IMR-90 (cell line): Measurements from ENCODE around the gene HTR2B. TPM values are rescaled to one million over a fixed set of nuclear protein-coding genes. Genes with fewer than 3 reads are reported as not detected.

Experiments
- ATAC-seq: fragments of 200-7000 bp; cut with Tn5 transposase; 2 replicates; pipeline ENCODE4 v1.9.1; 2020; ENCODE audit warnings: low read depth, mild to moderate bottlenecking, moderate library complexity
- BruUV-seq: library from RNA; stranded (reverse); fragments of 400-500 nt; replicated peaks from 2 replicates; lab custom pipeline; 2021; lab: Mats Ljungman, UMichigan
- CTCF ChIA-PET: fragments of 300-600 bp; formaldehyde crosslinking; extraction: SDS; loops from one replicate; lab custom pipeline; 2021; ENCODE audit warnings: antibody characterized with exemption; lab: Yijun Ruan, JAX
- POLR2A ChIA-PET: fragments of 300-600 bp; sonication (Branson Sonifier 250); formaldehyde crosslinking; loops from one replicate; lab custom pipeline; 2022; ENCODE audit warnings: antibody characterized with exemption; ENCODE audit not compliant: unreplicated experiment; lab: Charles Lee
- DNase-seq: peaks from one replicate; pipeline ENCODE4 v3.0.0; 2013
- H2AFZ ChIP-seq: replicated peaks from 2 replicates; pipeline ENCODE3; 2013; ENCODE audit warnings: low read length, mild to moderate bottlenecking; ENCODE audit not compliant: poor library complexity
- H2AK5ac ChIP-seq: 2 replicates; pipeline ENCODE4 v1.6.1; 2013; ENCODE audit warnings: low read depth, low read length, inconsistent platforms
- H2AK9ac ChIP-seq: replicated peaks from 2 replicates; pipeline ENCODE3; 2013; ENCODE audit warnings: mild to moderate bottlenecking, low read depth, low read length, moderate library complexity; ENCODE audit not compliant: poor library complexity
- H2BK120ac ChIP-seq: 2 replicates; pipeline ENCODE4 v1.6.1; 2013; ENCODE audit warnings: low read depth, low read length, inconsistent platforms
- H2BK15ac ChIP-seq: 3 replicates; pipeline ENCODE4 v1.6.1; 2013; ENCODE audit warnings: low read depth, low read length, inconsistent platforms
- H2BK20ac ChIP-seq: 2 replicates; pipeline ENCODE4 v1.6.1; 2013; ENCODE audit warnings: low read depth, mild to moderate bottlenecking, inconsistent platforms, low read length, moderate library complexity
- H2BK5ac ChIP-seq: 2 replicates; pipeline ENCODE4 v1.6.1; 2013; ENCODE audit warnings: mild to moderate bottlenecking, low read depth, low read length, inconsistent platforms; ENCODE audit not compliant: poor library complexity, severe bottlenecking
- H3K14ac ChIP-seq: replicated peaks from 2 replicates; pipeline ENCODE4 v1.6.1; 2013; ENCODE audit warnings: low read depth, low read length, inconsistent platforms
- H3K18ac ChIP-seq: 2 replicates; pipeline ENCODE4 v1.6.1; 2013; ENCODE audit warnings: low read depth, low read length, control low read depth
- H3K23ac ChIP-seq: 2 replicates; pipeline ENCODE4 v1.6.1; 2013; ENCODE audit warnings: low read depth, low read length, inconsistent platforms
- H3K27ac ChIP-seq: 2 replicates; pipeline ENCODE4 v1.5.1; 2013; ENCODE audit warnings: mild to moderate bottlenecking, control low read depth, low read length; ENCODE audit not compliant: insufficient read depth
- H3K27me3 ChIP-seq: 2 replicates; pipeline ENCODE4 v1.6.1; 2013; ENCODE audit warnings: low read length; ENCODE audit not compliant: control insufficient read depth, insufficient read depth
- H3K36me3 ChIP-seq: 2 replicates; pipeline ENCODE4 v1.6.1; 2013; ENCODE audit warnings: low read length, mixed read lengths; ENCODE audit not compliant: control insufficient read depth, insufficient read depth
- H3K4ac ChIP-seq: 2 replicates; pipeline ENCODE4 v1.6.1; 2013; ENCODE audit warnings: low read depth, low read length, inconsistent platforms
- H3K4me1 ChIP-seq: 2 replicates; pipeline ENCODE4 v1.6.1; 2013; ENCODE audit warnings: low read length, mixed read lengths; ENCODE audit not compliant: control insufficient read depth, insufficient read depth
- H3K4me2 ChIP-seq: 2 replicates; pipeline ENCODE4 v1.6.1; 2013; ENCODE audit warnings: low read depth, mild to moderate bottlenecking, control low read depth, low read length, moderate library complexity
- H3K4me3 ChIP-seq: 2 replicates; pipeline ENCODE4 v1.5.1; 2013; ENCODE audit warnings: low read depth, mild to moderate bottlenecking, control low read depth, low read length, moderate library complexity; ENCODE audit not compliant: insufficient read depth
- H3K56ac ChIP-seq: 2 replicates; pipeline ENCODE4 v1.6.1; 2013; ENCODE audit warnings: low read length, inconsistent platforms; ENCODE audit not compliant: insufficient read depth; ENCODE audit errors: extremely low read depth
- H3K79me1 ChIP-seq, 2 experiments: 2 replicates each; pipeline ENCODE4 v1.6.1; 2013; ENCODE audit warnings: low read length in 2 of 2, inconsistent platforms in 1 of 2, low read depth in 1 of 2
- H3K9ac ChIP-seq: 2 replicates; pipeline ENCODE4 v1.6.1; 2013; ENCODE audit warnings: low read depth, low read length, control low read depth
- H3K9me1 ChIP-seq: 2 replicates; pipeline ENCODE4 v1.6.1; 2013; ENCODE audit warnings: low read length, inconsistent platforms; ENCODE audit not compliant: insufficient read depth
- H3K9me3 ChIP-seq: 2 replicates; pipeline ENCODE4 v1.6.1; 2013; ENCODE audit warnings: low read length; ENCODE audit not compliant: control insufficient read depth, insufficient read depth
- H4K20me1 ChIP-seq: 2 replicates; pipeline ENCODE4 v1.6.1; 2013; ENCODE audit warnings: low read length, inconsistent platforms; ENCODE audit not compliant: insufficient read depth
- H4K5ac ChIP-seq: 2 replicates; pipeline ENCODE4 v1.6.1; 2013; ENCODE audit warnings: mild to moderate bottlenecking, low read depth, low read length, control low read depth
- H4K8ac ChIP-seq, 2 experiments: 2 replicates each; pipeline ENCODE4 v1.6.1; 2013; ENCODE audit warnings: low read depth in 2 of 2, low read length in 2 of 2, control low read depth in 1 of 2, inconsistent platforms in 1 of 2
- H4K91ac ChIP-seq: 2 replicates; pipeline ENCODE4 v1.6.1; 2013; ENCODE audit warnings: low read depth, low read length, inconsistent platforms; ENCODE audit not compliant: insufficient read depth
- BHLHE40 ChIP-seq: fragments of 150-350 bp; IDR thresholded peaks from 2 replicates; pipeline ENCODE4 v1.6.1; 2016; ENCODE audit warnings: mild to moderate bottlenecking, low read depth, low read length
- CEBPB ChIP-seq: IDR thresholded peaks from 2 replicates; pipeline ENCODE4 v1.6.1; 2012; ENCODE audit warnings: low read depth, low read length, improper control_type of control experiment
- FOS ChIP-seq: fragments of 150-350 bp; IDR thresholded peaks from 2 replicates; pipeline ENCODE4 v1.6.1; 2016; ENCODE audit warnings: low read depth, low read length
- NFE2L2 ChIP-seq: fragments of 150-350 bp; IDR thresholded peaks from 2 replicates; pipeline ENCODE4 v1.6.1; 2016; ENCODE audit warnings: low read depth, mild to moderate bottlenecking, low read length
- RAD21 ChIP-seq: IDR thresholded peaks from 2 replicates; pipeline ENCODE4 v1.6.1; 2012; ENCODE audit warnings: low read length, improper control_type of control experiment
- RCOR1 ChIP-seq: IDR thresholded peaks from 2 replicates; pipeline ENCODE4 v1.6.1; 2012; ENCODE audit warnings: mild to moderate bottlenecking, low read length, improper control_type of control experiment; ENCODE audit not compliant: insufficient replicate concordance
- WGBS, 2 experiments: methylation state at CpG; one replicate each; pipeline versions ENCODE4 v1.1.5 to v1.1.7; 2013; ENCODE audit warnings: missing lambda C conversion rate in 2 of 2; ENCODE audit not compliant: insufficient read length in 1 of 2; ENCODE audit errors: extremely low coverage in 2 of 2; 5-methylcytosine and 5-hydroxymethylcytosine counted together
- dilution Hi-C: fragments of 300-500 bp; cut with HindIII; formaldehyde crosslinking; loops from one replicate; pipeline ENCODE4 v1.14.3; 2018; ENCODE audit warnings: low sequenced_read_pairs; ENCODE audit not compliant: unreplicated experiment
- in situ Hi-C: fragments of 300-500 bp; cut with MboI; formaldehyde crosslinking; loops from 3 replicates; pipeline ENCODE4 v1.14.3; 2019; ENCODE audit warnings: low sequenced_read_pairs, inconsistent platforms, mixed read lengths
- intact Hi-C: fragments of 100-400 bp; cut with micrococcal nuclease; formaldehyde crosslinking; loops from 2 replicates; pipeline ENCODE4 v1.10.0; 2022
- polyA plus RNA-seq, 3 experiments: library from polyadenylated mRNA; depleted of rRNA; stranded (reverse); fragments of >200 nt; gene quantifications; 2 replicates each; pipeline ENCODE4 v1.2.3, GENCODE V29; 2012; ENCODE audit warnings: low replicate concordance in 1 of 3
- total RNA-seq: library from RNA; depleted of rRNA; stranded (reverse); fragments of >200 nt; gene quantifications from 2 replicates; pipeline ENCODE4 v1.2.3, GENCODE V29; 2012

The HTR2B gene
- total and polyA plus RNA-seq, 2 of the 4 experiments (the other 2 are of a cell fraction), result 0.26 to 0.72 TPM

DNA sequence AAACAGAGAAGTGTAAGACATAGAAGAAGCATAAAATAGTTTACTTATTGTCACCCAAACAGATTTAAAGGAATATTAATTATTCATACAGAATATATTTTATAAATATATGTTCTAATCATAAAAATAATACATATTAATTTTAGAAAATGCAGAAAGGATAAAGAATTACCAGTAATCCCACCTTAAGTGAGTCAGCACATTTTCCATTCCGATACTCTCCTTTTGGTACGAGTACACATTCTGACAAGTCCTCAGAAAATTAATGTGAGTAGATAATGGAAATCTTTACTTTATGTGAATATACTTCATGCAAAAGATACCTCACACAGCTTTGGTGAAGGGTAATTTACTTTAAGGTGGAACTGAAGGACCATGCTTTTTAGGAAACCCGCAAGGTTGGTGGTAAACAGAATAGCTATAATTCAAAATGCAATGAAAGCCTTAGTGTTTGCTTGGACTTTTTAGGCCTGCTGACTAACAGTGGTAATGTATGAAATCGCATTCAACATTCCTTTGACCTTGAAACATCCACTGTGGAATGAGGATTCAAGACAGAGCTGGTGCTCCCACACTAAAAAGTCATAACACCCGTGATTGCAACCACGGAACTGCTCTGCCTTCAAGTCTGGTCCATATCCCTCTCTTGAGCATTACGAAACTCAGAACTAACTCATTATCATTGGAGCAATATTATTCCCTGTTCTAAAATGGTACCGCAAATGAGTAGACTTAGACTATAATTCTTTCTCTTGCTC, 28.1 kb upstream of the HTR2B start:
- peak; percentile 86 for DNase-seq
- in situ Hi-C loops, result no loop called here
- CTCF ChIA-PET, result interaction anchor here (0.6 to 0.7 kb wide), 2 partner anchors 12 to 41 kb away, joined by 3 to 4 read pairs; no protein-coding TSS in a partner anchor
- POLR2A ChIA-PET, result no interaction called here
- Histone ChIP-seq H3K36me3 (peaks cover 9% of the 10 kb centered on the region), H3K4me3 (no peak overlapping the region), H2BK20ac (0 out of 2 replicates have a peak overlapping the region, but pooled peaks have one; percentile 39), H3K79me1 (peaks cover 7 to 20% of the 10 kb centered on the region in 2 experiments; a peak in 3 of 4 replicates), H3K4me2 (peak overlapping the region; percentile 17; the same call in 1 of the 2 replicates), H3K27me3 (no peaks in the 10 kb centered on the region), H4K5ac (no peak overlapping the region), H2BK15ac (peak overlapping the region; percentile 0; the same call in 1 of the 3 replicates), H3K9ac (no peak overlapping the region), H3K9me1 (0 out of 2 replicates have a peak, but pooled peaks cover 4% of the 10 kb centered on the region), H3K56ac (no peak overlapping the region), H2BK5ac (peak overlapping the region; percentile 79), H3K14ac (0 out of 2 replicates have a peak overlapping the region, but pooled peaks have one; percentile 1), H3K4ac (peak overlapping the region; percentile 39; the same call in 1 of the 2 replicates), H4K20me1 (no peaks in the 10 kb centered on the region), H3K27ac (peak overlapping the region; percentile 47; the same call in 1 of the 2 replicates), H2AK9ac (no peak overlapping the region), H2AFZ (no peak overlapping the region), H3K18ac (peak overlapping the region; percentile 57; the same call in 1 of the 2 replicates), H3K23ac (0 out of 2 replicates have a peak overlapping the region, but pooled peaks have one; percentile 1), H2BK120ac (peak overlapping the region; percentile 65; the same call in 1 of the 2 replicates), H3K4me1 (peaks cover 2% of the 10 kb centered on the region; the same call in 1 of the 2 replicates), H4K91ac (no peak overlapping the region; the same call in 1 of the 2 replicates), H4K8ac (peak overlapping the region in 1 of 2 experiments; percentile 67; a peak in 2 of 4 replicates), H3K9me3 (no peaks in the 10 kb centered on the region), H2AK5ac (no peak overlapping the region)
- peak; percentile 90 for ATAC-seq
- no TSS peak for BruUV-seq
- no CpG with 5 or more reads among the region's 8 CpGs for WGBS, 2 experiments
- dilution Hi-C loops, result no loop called here
- 0 out of 2 replicates have a peak, but pooled peaks have one; percentile 19 for TF ChIP-seq BHLHE40
- peak; percentile 55; the same call in 1 of the 2 replicates for TF ChIP-seq CEBPB
- TF ChIP-seq RAD21, result no peak
- no peak for TF ChIP-seq FOS
- TF ChIP-seq RCOR1, result no peak
- peak; percentile 59 for TF ChIP-seq NFE2L2
- intact Hi-C loops, result no loop called here
